Measurements from ENCODE around the gene ZNF674.

ZNF674 gene

DNA sequence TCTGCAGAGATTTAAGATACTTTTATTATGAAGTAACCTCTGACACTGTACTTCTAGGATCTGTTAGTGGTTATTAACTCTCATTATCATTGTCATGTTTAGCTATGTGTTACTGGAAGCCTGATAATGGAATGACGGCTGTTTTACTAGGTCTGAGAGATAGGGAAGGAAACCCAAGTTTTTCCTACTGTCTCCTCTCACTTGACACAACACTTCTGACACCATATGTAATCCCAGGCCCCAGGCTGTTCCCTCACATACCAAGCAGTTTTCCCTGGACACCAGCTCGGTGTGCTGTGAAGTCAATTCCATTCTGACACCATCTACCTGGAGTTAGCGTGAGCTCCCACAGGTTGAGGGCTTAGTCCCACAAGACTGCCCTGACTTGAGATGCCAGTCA lies 85.6 kb downstream of the ZNF674 start:
- H3K36me3 ChIP-seq (ENCODE audit: insufficient read depth, low read length) = peaks cover 27% of the 10 kb centered on the region
- no peaks in the 10 kb centered on the region for H4K20me1 ChIP-seq (ENCODE audit: insufficient read depth, low read length)
- H3K9me2 ChIP-seq (ENCODE audit: low read depth, low read length) = no peaks in the 10 kb centered on the region
- no peak overlapping the region for H3K4me2 ChIP-seq (ENCODE audit: low read length)
- H3K4me1 ChIP-seq (ENCODE audit: insufficient read depth, low read length, severe bottlenecking) = no peaks in the 10 kb centered on the region
- no peaks in the 10 kb centered on the region for H3K79me2 ChIP-seq (ENCODE audit: insufficient read depth, low read length)
- no peak overlapping the region for H3K27ac ChIP-seq (ENCODE audit: low read depth, low read length, poor library complexity, severe bottlenecking)
- H2AFZ ChIP-seq (ENCODE audit: low read length) = no peak overlapping the region
- H3K27me3 ChIP-seq (ENCODE audit: insufficient read depth, low read length) = no peaks in the 10 kb centered on the region
- no peak overlapping the region for H3K9ac ChIP-seq (ENCODE audit: low read length)
- TF ChIP-seq, protein P1, sequence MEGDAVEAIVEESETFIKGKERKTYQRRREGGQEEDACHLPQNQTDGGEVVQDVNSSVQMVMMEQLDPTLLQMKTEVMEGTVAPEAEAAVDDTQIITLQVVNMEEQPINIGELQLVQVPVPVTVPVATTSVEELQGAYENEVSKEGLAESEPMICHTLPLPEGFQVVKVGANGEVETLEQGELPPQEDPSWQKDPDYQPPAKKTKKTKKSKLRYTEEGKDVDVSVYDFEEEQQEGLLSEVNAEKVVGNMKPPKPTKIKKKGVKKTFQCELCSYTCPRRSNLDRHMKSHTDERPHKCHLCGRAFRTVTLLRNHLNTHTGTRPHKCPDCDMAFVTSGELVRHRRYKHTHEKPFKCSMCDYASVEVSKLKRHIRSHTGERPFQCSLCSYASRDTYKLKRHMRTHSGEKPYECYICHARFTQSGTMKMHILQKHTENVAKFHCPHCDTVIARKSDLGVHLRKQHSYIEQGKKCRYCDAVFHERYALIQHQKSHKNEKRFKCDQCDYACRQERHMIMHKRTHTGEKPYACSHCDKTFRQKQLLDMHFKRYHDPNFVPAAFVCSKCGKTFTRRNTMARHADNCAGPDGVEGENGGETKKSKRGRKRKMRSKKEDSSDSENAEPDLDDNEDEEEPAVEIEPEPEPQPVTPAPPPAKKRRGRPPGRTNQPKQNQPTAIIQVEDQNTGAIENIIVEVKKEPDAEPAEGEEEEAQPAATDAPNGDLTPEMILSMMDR (IDR thresholded peaks at IDR 0.05; ENCODE audit: low read length) = no peak
- no peak for TF ChIP-seq EZH2 (IDR thresholded peaks at IDR 0.05; ENCODE audit: borderline replicate concordance, low read length)
- H3K4me3 ChIP-seq (ENCODE audit: low read depth, low read length, poor library complexity, severe bottlenecking) = no peak overlapping the region
- H3F3A ChIP-seq (ENCODE audit: insufficient read depth, low read length) = no peaks in the 10 kb centered on the region
- H3K9me3 ChIP-seq (ENCODE audit: low read length) = no peaks in the 10 kb centered on the region

DNA sequence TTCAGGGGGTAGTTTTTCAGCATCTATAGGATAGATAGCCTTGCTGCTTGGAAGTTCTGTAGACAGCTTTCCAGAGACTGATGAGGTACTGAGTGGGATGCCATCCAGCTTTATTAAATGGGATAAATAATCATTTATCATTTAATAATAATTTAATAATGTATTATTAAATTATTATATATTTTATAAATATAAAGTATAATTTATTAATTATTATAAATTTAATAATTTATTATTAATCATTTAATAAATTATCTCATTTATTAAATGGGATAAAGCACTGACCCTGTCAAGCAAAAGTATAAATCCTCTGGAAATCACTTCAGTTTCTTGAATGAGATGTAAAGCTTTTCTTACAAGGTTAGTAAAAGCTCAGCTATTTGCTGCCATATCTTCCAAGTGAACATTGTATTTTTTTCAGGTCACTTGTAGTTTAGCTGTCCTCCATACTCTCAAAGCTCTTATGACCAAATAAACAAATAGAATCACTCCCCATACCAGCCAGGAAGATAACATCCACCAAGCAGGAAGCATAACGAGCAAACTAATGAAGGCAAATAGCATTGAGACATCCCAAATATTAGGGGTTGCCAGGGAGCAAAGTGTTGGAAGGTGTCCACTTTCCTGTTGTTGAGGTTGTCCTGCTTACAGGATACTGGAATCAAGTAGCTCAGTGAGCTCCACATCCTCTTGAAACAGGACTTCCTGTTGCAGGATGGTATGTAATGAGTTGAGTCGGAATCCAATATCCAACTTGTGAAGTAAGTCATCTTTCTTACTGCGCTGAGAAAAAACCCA lies 88.9 kb downstream of the ZNF674 start:
- Histone ChIP-seq H4K20me1 (ENCODE audit: insufficient read depth, low read length) (no peaks in the 10 kb centered on the region), H3K27me3 (ENCODE audit: insufficient read depth, low read length) (no peaks in the 10 kb centered on the region), H3K9ac (ENCODE audit: low read length) (no peak overlapping the region), H3K9me3 (ENCODE audit: low read length) (no peaks in the 10 kb centered on the region), H2AFZ (ENCODE audit: low read length) (no peak overlapping the region), H3K9me2 (ENCODE audit: low read depth, low read length) (no peaks in the 10 kb centered on the region), H3K27ac (ENCODE audit: low read depth, low read length, poor library complexity, severe bottlenecking) (no peak overlapping the region), H3F3A (ENCODE audit: insufficient read depth, low read length) (no peaks in the 10 kb centered on the region), H3K79me2 (ENCODE audit: insufficient read depth, low read length) (no peaks in the 10 kb centered on the region), H3K4me1 (ENCODE audit: insufficient read depth, low read length, severe bottlenecking) (no peaks in the 10 kb centered on the region), H3K36me3 (ENCODE audit: insufficient read depth, low read length) (peaks cover 26% of the 10 kb centered on the region), H3K4me2 (ENCODE audit: low read length) (no peak overlapping the region), H3K4me3 (ENCODE audit: low read depth, low read length, poor library complexity, severe bottlenecking) (no peak overlapping the region)
- TF ChIP-seq EZH2 (IDR thresholded peaks at IDR 0.05; ENCODE audit: borderline replicate concordance, low read length) = no peak
- TF ChIP-seq, protein P1 (IDR thresholded peaks at IDR 0.05; ENCODE audit: low read length) = no peak
